Activated B cell treated with CpG ODN at 0.5 μM for 24 hours (primary cell): ENCODE data around the gene FAM120B. TPM values are rescaled to one million over a fixed set of nuclear protein-coding genes. Genes with fewer than 3 reads are reported as not detected.
"Not testable (repeated sequence)": the region's sequence is repeated elsewhere in the genome, so short reads cannot be mapped to it uniquely, and the experiment has no call there.

Source experiments
- ATAC-seq: fragments of 200-7000 bp; cut with Tn5 transposase; one replicate; pipeline ENCODE4 v1.10.0; 2021; ENCODE audit warnings: low read depth, mild to moderate bottlenecking, moderate library complexity
- CTCF ChIA-PET: fragments of 350-600 bp; sonication (Branson Sonifier 250); formaldehyde crosslinking; loops from one replicate; lab custom pipeline; 2021; ENCODE audit warnings: antibody characterized with exemption; lab: Charles Lee
- POLR2A ChIA-PET: fragments of 350-600 bp; sonication (Branson Sonifier 250); formaldehyde crosslinking; loops from one replicate; lab custom pipeline; 2021; ENCODE audit warnings: antibody characterized with exemption; lab: Charles Lee
- DNase-seq: peaks from one replicate; pipeline ENCODE4 v3.0.0; 2022
- H3K27ac Mint-ChIP-seq: one replicate; pipeline ENCODE4 v1.8.0; 2020; ENCODE audit warnings: mixed read lengths
- H3K27me3 Mint-ChIP-seq: one replicate; pipeline ENCODE4 v1.8.0; 2021; ENCODE audit warnings: mixed read lengths
- H3K36me3 Mint-ChIP-seq: one replicate; pipeline ENCODE4 v1.8.0; 2021; ENCODE audit warnings: low read depth, mixed read lengths
- H3K4me1 Mint-ChIP-seq: one replicate; pipeline ENCODE4 v1.8.0; 2021; ENCODE audit warnings: mixed read lengths
- H3K4me3 Mint-ChIP-seq: one replicate; pipeline ENCODE4 v1.8.0; 2020; ENCODE audit warnings: mild to moderate bottlenecking, mixed read lengths
- H3K9me3 Mint-ChIP-seq: one replicate; pipeline ENCODE4 v1.8.0; 2020; ENCODE audit warnings: mixed read lengths
- intact Hi-C: fragments of 100-400 bp; cut with micrococcal nuclease; formaldehyde crosslinking; loops from one replicate; pipeline ENCODE4 v1.15.1; 2024
- total RNA-seq: library from RNA; stranded (reverse); gene quantifications from 2 replicates; pipeline ENCODE4 v1.2.3, GENCODE V29; 2022
- TF ChIP-seq, protein P1 (sequence below): fragments of 200-600 bp; IDR thresholded peaks from one replicate; pipeline ENCODE4 v1.8.0; 2022; ENCODE audit warnings: antibody characterized with exemption, mild to moderate bottlenecking

FAM120B gene
- total RNA-seq, 1 donor from 2014 or later: 35.1 TPM

DNA sequence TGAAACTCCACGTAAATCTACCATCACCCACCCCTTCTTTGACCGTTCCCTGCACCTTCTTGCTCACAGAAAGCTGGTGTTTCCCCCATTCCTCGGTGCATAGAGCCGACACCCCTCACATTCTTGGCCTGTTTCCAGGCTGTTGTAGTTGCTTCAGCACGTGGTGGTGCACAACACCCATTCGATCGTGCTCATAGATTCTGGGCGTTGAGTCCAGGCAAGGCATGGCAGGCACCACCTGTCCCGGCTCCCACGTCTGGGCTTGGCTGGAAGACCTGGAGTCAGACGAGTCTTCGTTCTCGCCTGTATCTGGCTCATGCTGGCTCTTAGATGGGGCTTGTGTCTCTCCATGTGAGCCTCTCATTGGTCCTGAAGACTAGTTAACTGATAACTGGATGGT, 100.6 kb downstream of the FAM120B start:
- no peaks in the 10 kb centered on the region for H3K4me1 Mint-ChIP-seq
- H3K9me3 Mint-ChIP-seq: peaks cover 13% of the 10 kb centered on the region
- TF ChIP-seq, protein P1, sequence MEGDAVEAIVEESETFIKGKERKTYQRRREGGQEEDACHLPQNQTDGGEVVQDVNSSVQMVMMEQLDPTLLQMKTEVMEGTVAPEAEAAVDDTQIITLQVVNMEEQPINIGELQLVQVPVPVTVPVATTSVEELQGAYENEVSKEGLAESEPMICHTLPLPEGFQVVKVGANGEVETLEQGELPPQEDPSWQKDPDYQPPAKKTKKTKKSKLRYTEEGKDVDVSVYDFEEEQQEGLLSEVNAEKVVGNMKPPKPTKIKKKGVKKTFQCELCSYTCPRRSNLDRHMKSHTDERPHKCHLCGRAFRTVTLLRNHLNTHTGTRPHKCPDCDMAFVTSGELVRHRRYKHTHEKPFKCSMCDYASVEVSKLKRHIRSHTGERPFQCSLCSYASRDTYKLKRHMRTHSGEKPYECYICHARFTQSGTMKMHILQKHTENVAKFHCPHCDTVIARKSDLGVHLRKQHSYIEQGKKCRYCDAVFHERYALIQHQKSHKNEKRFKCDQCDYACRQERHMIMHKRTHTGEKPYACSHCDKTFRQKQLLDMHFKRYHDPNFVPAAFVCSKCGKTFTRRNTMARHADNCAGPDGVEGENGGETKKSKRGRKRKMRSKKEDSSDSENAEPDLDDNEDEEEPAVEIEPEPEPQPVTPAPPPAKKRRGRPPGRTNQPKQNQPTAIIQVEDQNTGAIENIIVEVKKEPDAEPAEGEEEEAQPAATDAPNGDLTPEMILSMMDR: no peak
- DNase-seq: no peak
- peaks cover 49% of the 10 kb centered on the region for H3K36me3 Mint-ChIP-seq
- ATAC-seq: no peak
- no peak overlapping the region for H3K4me3 Mint-ChIP-seq
- H3K27ac Mint-ChIP-seq: no peak overlapping the region
- intact Hi-C loops: no loop called here
- no peaks in the 10 kb centered on the region for H3K27me3 Mint-ChIP-seq
- ChIA-PET POLR2A (no interaction called here), CTCF (no interaction called here)

DNA sequence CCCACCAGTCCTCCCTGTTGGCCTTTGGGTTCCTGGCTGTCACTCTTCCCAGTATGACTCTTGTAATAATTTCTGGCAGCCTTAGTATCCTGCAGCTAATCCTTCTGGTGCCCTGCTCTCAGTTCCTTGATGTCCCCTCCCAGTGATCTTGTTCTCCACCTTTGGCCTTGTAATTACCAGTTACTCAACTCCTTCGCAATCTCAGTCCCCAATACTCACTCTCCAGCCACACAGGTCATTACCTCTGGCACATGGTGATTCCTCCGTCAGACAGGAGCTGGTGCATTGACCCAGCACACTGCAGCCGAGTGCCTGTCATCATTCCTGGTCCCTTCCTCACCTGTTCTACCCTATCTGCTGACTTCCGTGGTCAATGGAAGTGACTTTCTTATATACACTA, 101.4 kb downstream of the FAM120B start:
- Mint-ChIP-seq H3K4me1 (no peaks in the 10 kb centered on the region), H3K36me3 (peaks cover 42% of the 10 kb centered on the region), H3K27ac (no peak overlapping the region), H3K4me3 (no peak overlapping the region), H3K27me3 (no peaks in the 10 kb centered on the region), H3K9me3 (peaks cover 13% of the 10 kb centered on the region)
- TF ChIP-seq, protein P1: no peak
- CTCF ChIA-PET: no interaction called here
- POLR2A ChIA-PET: no interaction called here
- ATAC-seq: no peak
- intact Hi-C loops: no loop called here
- no peak for DNase-seq

DNA sequence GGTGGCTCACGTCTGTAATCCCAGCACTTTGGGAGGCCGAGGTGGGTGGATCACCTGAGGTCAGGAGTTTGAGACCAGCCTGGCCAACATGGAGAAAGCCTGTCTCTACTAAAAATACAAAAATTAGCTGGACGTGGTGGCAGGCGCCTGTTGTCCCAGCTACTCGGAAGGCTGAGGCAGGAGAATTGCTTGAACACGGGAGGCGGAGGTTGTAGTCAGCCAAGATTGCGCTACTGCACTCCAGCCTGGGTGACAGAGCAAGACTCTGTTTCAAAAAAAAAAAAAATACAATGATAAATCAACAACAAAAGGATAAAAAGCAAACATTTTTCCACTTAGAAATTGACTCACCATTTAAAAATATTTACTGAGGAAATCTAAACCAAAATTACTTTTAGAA, 103.2 kb downstream of the FAM120B start:
- peaks cover 25% of the 10 kb centered on the region for H3K36me3 Mint-ChIP-seq
- H3K4me3 Mint-ChIP-seq, POLR2A ChIA-PET, DNase-seq, H3K27me3 Mint-ChIP-seq, ATAC-seq, intact Hi-C loops, H3K27ac Mint-ChIP-seq, H3K4me1 Mint-ChIP-seq, CTCF ChIA-PET: not testable (repeated sequence)
- H3K9me3 Mint-ChIP-seq: peaks cover 18% of the 10 kb centered on the region

DNA sequence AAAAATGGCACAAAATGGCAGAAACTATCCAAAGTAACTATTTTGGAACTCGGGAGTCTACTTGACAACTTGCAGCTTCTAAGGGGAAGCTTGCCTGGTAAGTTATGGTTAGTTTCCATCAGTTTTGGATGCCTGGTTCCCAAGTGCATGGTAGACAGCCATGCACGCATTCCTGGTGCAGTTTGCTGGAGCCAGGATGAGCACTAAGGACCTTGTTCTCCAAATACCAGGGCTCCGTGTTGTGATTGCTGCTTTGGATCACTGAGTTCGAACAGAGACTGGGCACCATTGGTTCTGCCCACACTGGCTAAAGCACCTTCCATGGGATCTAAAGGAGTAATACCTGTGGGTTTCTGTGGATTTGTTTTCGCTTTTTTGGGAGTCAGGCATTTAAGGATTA, 103.7 kb downstream of the FAM120B start:
- ChIA-PET CTCF (no interaction called here), POLR2A (no interaction called here)
- TF ChIP-seq, protein P1: no peak
- intact Hi-C loops: no loop called here
- H3K4me1 Mint-ChIP-seq: no peaks in the 10 kb centered on the region
- no peaks in the 10 kb centered on the region for H3K27me3 Mint-ChIP-seq
- H3K36me3 Mint-ChIP-seq: peaks cover 20% of the 10 kb centered on the region
- peaks cover 18% of the 10 kb centered on the region for H3K9me3 Mint-ChIP-seq
- H3K4me3 Mint-ChIP-seq: no peak overlapping the region
- H3K27ac Mint-ChIP-seq: no peak overlapping the region
- no peak for ATAC-seq
- no peak for DNase-seq

DNA sequence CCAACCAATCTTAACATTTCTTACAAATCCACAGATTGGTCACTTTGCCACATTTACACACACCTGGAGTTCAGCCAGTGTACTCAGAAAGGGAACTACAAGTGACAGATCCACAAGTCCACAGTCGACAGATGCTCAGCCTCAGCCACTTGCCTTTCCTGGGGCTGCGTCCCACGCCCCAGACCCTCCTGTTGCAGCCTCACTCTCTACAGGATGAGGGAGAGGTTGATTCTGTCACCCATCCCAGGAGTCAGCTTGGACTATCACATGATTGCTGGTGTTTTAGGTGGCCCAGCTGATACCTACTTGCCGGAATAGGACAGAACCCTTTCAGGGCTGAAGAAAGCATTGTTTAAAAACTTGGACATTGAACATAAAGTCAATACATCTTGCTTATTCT, 108.8 kb downstream of the FAM120B start:
- Mint-ChIP-seq H3K27me3 (peaks cover 8% of the 10 kb centered on the region), H3K4me1 (no peaks in the 10 kb centered on the region), H3K36me3 (no peaks in the 10 kb centered on the region), H3K9me3 (peaks cover 18% of the 10 kb centered on the region), H3K27ac (no peak overlapping the region), H3K4me3 (no peak overlapping the region)
- TF ChIP-seq, protein P1: no peak
- ChIA-PET CTCF (no interaction called here), POLR2A (no interaction called here)
- ATAC-seq (no peak), DNase-seq (no peak)
- intact Hi-C loops: no loop called here

DNA sequence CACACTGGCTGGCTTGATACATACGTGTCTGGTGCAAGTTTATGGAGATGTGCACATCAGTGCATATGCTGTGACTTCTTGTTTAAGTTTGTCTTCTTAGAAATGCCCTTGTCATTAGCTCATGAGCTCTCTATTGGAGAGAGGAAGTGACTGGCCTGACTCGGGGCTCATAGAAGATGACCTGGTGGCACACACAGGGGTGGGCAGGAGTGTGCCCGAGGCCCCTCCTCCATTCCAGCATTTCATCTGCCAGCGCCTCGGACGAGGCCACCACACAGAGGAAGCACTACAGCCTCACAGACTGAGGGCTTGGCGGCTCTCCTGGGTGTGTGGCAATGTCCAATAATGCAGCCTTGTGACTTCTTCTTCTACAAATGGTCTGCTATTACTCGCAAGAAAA, 109.7 kb downstream of the FAM120B start:
- no peaks in the 10 kb centered on the region for H3K4me1 Mint-ChIP-seq
- H3K9me3 Mint-ChIP-seq: peaks cover 8% of the 10 kb centered on the region
- H3K27ac Mint-ChIP-seq: no peak overlapping the region
- DNase-seq (no peak), ATAC-seq (no peak)
- ChIA-PET POLR2A (no interaction called here), CTCF (no interaction called here)
- no peak overlapping the region for H3K4me3 Mint-ChIP-seq
- H3K36me3 Mint-ChIP-seq: no peaks in the 10 kb centered on the region
- intact Hi-C loops: no loop called here
- H3K27me3 Mint-ChIP-seq: peaks cover 8% of the 10 kb centered on the region
- TF ChIP-seq, protein P1: no peak
